ENCODE results near the gene HRH2. TPM values are rescaled to one million over a fixed set of nuclear protein-coding genes. Genes with fewer than 3 reads are reported as not detected.

The HRH2 gene
- total RNA-seq, 5 donors from 2014 or later (not counting 1 experiment from before 2014, with no cell fraction given), result 2.9 to 14.4 (median 5.5) TPM

GRCh38 chr5:175677571-175677970 is 19.7 kb downstream of the HRH2 start:
- ATAC-seq (replicated peaks in 1 of 4) (no peak), DNase-seq (no peak)
- Histone ChIP-seq H3K27me3 (replicated peaks in 1 of 2; ENCODE audit: control insufficient read depth in 2 of 2, extremely low read depth in 1 of 2, insufficient read depth in 2 of 2, low read length in 1 of 2) (no peaks in the 10 kb centered on the region), H3K9me3 (no peaks in the 10 kb centered on the region), H3K4me1 (ENCODE audit: control insufficient read depth in 1 of 2, extremely low read depth in 1 of 2, insufficient read depth in 2 of 2, low read length in 2 of 2) (peaks cover 0 to 17% of the 10 kb centered on the region in 2 experiments), H3K27ac (ENCODE audit: low read length) (no peak overlapping the region), H3K36me3 (ENCODE audit: control insufficient read depth in 2 of 2, extremely low read depth in 1 of 2, insufficient read depth in 1 of 2, low read length in 1 of 2) (peaks cover 0 to 4% of the 10 kb centered on the region in 2 donors), H3K4me3 (ENCODE audit: control insufficient read depth in 1 of 2, extremely low read depth in 1 of 2, low read length in 1 of 2) (peak overlapping the region in 1 of 2 donors; percentile 11)
- Mint-ChIP-seq H3K4me3 (peak overlapping the region in 2 of 3 donors; percentile 2 to 51), H3K9me3 (no peaks in the 10 kb centered on the region), H3K36me3 (peaks cover 17% of the 10 kb centered on the region), H3K27ac (peak overlapping the region; percentile 65 to 82), H3K4me1 (peaks cover 47 to 72% (median 62%) of the 10 kb centered on the region in 3 donors), H3K27me3 (no peaks in the 10 kb centered on the region)
- WGBS (ENCODE audit: insufficient coverage), result 63% methylated on average over 12 of the region's 13 CpGs
- CTCF ChIA-PET, result interaction anchor here in 1 of 2 donors (1.1 kb wide), 1 partner anchor 10 kb away, joined by 3 read pairs; no protein-coding TSS in a partner anchor
- POLR2A ChIA-PET, result no interaction called here

GRCh38 chr5:175678074-175678473 is 20.2 kb downstream of the HRH2 start:
- Histone ChIP-seq H3K4me3 (ENCODE audit: control insufficient read depth in 1 of 2, extremely low read depth in 1 of 2, low read length in 1 of 2) (no peak overlapping the region), H3K4me1 (ENCODE audit: control insufficient read depth in 1 of 2, extremely low read depth in 1 of 2, insufficient read depth in 2 of 2, low read length in 2 of 2) (peaks cover 0 to 14% of the 10 kb centered on the region in 2 experiments), H3K27me3 (replicated peaks in 1 of 2; ENCODE audit: control insufficient read depth in 2 of 2, extremely low read depth in 1 of 2, insufficient read depth in 2 of 2, low read length in 1 of 2) (no peaks in the 10 kb centered on the region), H3K27ac (ENCODE audit: low read length) (no peak overlapping the region), H3K36me3 (ENCODE audit: control insufficient read depth in 2 of 2, extremely low read depth in 1 of 2, insufficient read depth in 1 of 2, low read length in 1 of 2) (peaks cover 0 to 4% of the 10 kb centered on the region in 2 donors), H3K9me3 (no peaks in the 10 kb centered on the region)
- 78% methylated on average over 8 of the region's 10 CpGs for WGBS (ENCODE audit: insufficient coverage)
- Mint-ChIP-seq H3K27ac (peak overlapping the region; percentile 10 to 82), H3K9me3 (no peaks in the 10 kb centered on the region), H3K36me3 (peaks cover 15% of the 10 kb centered on the region), H3K4me1 (peaks cover 42 to 67% (median 57%) of the 10 kb centered on the region in 3 donors), H3K4me3 (peak overlapping the region in 1 of 3 donors; percentile 51), H3K27me3 (no peaks in the 10 kb centered on the region)
- DNase-seq, result no peak
- ChIA-PET POLR2A (no interaction called here), CTCF (interaction anchor here in 1 of 2 donors (1.1 kb wide), 1 partner anchor 10 kb away, joined by 3 read pairs; no protein-coding TSS in a partner anchor)
- ATAC-seq (replicated peaks in 1 of 4), result no peak

- H3K9me3 ChIP-seq, result no peaks in the 10 kb centered on the region
- peak overlapping the region; percentile 9 to 53 for H3K27ac Mint-ChIP-seq
- peaks cover 0 to 9% of the 10 kb centered on the region in 2 experiments for H3K4me1 ChIP-seq (ENCODE audit: control insufficient read depth in 1 of 2, extremely low read depth in 1 of 2, insufficient read depth in 2 of 2, low read length in 2 of 2)
- no peak for DNase-seq
- H3K36me3 Mint-ChIP-seq, result peaks cover 19% of the 10 kb centered on the region
- peaks cover 4 to 12% of the 10 kb centered on the region in 2 donors for H3K36me3 ChIP-seq (ENCODE audit: control insufficient read depth in 2 of 2, extremely low read depth in 1 of 2, insufficient read depth in 1 of 2, low read length in 1 of 2)
- 100% methylated on average over 2 of the region's 3 CpGs for WGBS (ENCODE audit: insufficient coverage)
- no peaks in the 10 kb centered on the region for H3K9me3 Mint-ChIP-seq
- H3K4me3 ChIP-seq (ENCODE audit: control insufficient read depth in 1 of 2, extremely low read depth in 1 of 2, low read length in 1 of 2), result no peak overlapping the region
- ChIA-PET POLR2A (no interaction called here), CTCF (interaction anchor here in 1 of 2 donors (0.7 kb wide), 1 partner anchor 210 kb away, joined by 3 read pairs; no protein-coding TSS in a partner anchor)
- no peaks in the 10 kb centered on the region for H3K27me3 Mint-ChIP-seq
- no peak overlapping the region for H3K4me3 Mint-ChIP-seq
- no peak for ATAC-seq (replicated peaks in 1 of 4)
- H3K27me3 ChIP-seq (replicated peaks in 1 of 2; ENCODE audit: control insufficient read depth in 2 of 2, extremely low read depth in 1 of 2, insufficient read depth in 2 of 2, low read length in 1 of 2), result no peaks in the 10 kb centered on the region
- H3K4me1 Mint-ChIP-seq, result peaks cover 39 to 69% (median 52%) of the 10 kb centered on the region in 3 donors
- H3K27ac ChIP-seq (ENCODE audit: low read length), result no peak overlapping the region
Measured at GRCh38 chr5:175679411-175679810, 21.5 kb downstream of the HRH2 start.

GRCh38 chr5:175680020-175680419 is 22.1 kb downstream of the HRH2 start:
- no peak overlapping the region for H3K27ac Mint-ChIP-seq
- CTCF ChIA-PET, result interaction anchor here in 1 of 2 donors (0.7 kb wide), 1 partner anchor 210 kb away, joined by 3 read pairs; no protein-coding TSS in a partner anchor
- no peak overlapping the region for H3K4me3 ChIP-seq (ENCODE audit: control insufficient read depth in 1 of 2, extremely low read depth in 1 of 2, low read length in 1 of 2)

GRCh38 chr5:175680463-175680862 is 22.6 kb downstream of the HRH2 start:
- H3K4me3 Mint-ChIP-seq, result no peak overlapping the region
- Histone ChIP-seq H3K27me3 (replicated peaks in 1 of 2; ENCODE audit: control insufficient read depth in 2 of 2, extremely low read depth in 1 of 2, insufficient read depth in 2 of 2, low read length in 1 of 2) (no peaks in the 10 kb centered on the region), H3K4me1 (ENCODE audit: control insufficient read depth in 1 of 2, extremely low read depth in 1 of 2, insufficient read depth in 2 of 2, low read length in 2 of 2) (peaks cover 0 to 8% of the 10 kb centered on the region in 2 experiments), H3K9me3 (no peaks in the 10 kb centered on the region), H3K27ac (ENCODE audit: low read length) (no peak overlapping the region), H3K4me3 (ENCODE audit: control insufficient read depth in 1 of 2, extremely low read depth in 1 of 2, low read length in 1 of 2) (no peak overlapping the region), H3K36me3 (ENCODE audit: control insufficient read depth in 2 of 2, extremely low read depth in 1 of 2, insufficient read depth in 1 of 2, low read length in 1 of 2) (peaks cover 4 to 18% of the 10 kb centered on the region in 2 donors)
- H3K27me3 Mint-ChIP-seq, result no peaks in the 10 kb centered on the region
- no peaks in the 10 kb centered on the region for H3K9me3 Mint-ChIP-seq
- peak overlapping the region in 1 of 2 donors; percentile 45 for H3K27ac Mint-ChIP-seq
- no peak for DNase-seq
- ChIA-PET CTCF (no interaction called here), POLR2A (no interaction called here)
- peaks cover 35 to 69% (median 49%) of the 10 kb centered on the region in 3 donors for H3K4me1 Mint-ChIP-seq
- no peak for ATAC-seq (replicated peaks in 1 of 4)
- WGBS (ENCODE audit: insufficient coverage), result 85% methylated on average over 4 of the region's 7 CpGs
- peaks cover 17% of the 10 kb centered on the region for H3K36me3 Mint-ChIP-seq

More at GRCh38 chr5:175680020-175680419, 22.1 kb downstream of the HRH2 start:
- Mint-ChIP-seq H3K9me3 (no peaks in the 10 kb centered on the region), H3K27me3 (no peaks in the 10 kb centered on the region), H3K4me3 (no peak overlapping the region), H3K36me3 (peaks cover 17% of the 10 kb centered on the region), H3K4me1 (peaks cover 39 to 69% (median 52%) of the 10 kb centered on the region in 3 donors)
- Histone ChIP-seq H3K4me1 (ENCODE audit: control insufficient read depth in 1 of 2, extremely low read depth in 1 of 2, insufficient read depth in 2 of 2, low read length in 2 of 2) (peaks cover 0 to 8% of the 10 kb centered on the region in 2 experiments), H3K27ac (ENCODE audit: low read length) (no peak overlapping the region), H3K27me3 (replicated peaks in 1 of 2; ENCODE audit: control insufficient read depth in 2 of 2, extremely low read depth in 1 of 2, insufficient read depth in 2 of 2, low read length in 1 of 2) (no peaks in the 10 kb centered on the region), H3K9me3 (no peaks in the 10 kb centered on the region), H3K36me3 (ENCODE audit: control insufficient read depth in 2 of 2, extremely low read depth in 1 of 2, insufficient read depth in 1 of 2, low read length in 1 of 2) (peaks cover 4 to 15% of the 10 kb centered on the region in 2 donors)
- DNase-seq, result no peak
- no peak for ATAC-seq (replicated peaks in 1 of 4)
- POLR2A ChIA-PET, result no interaction called here
- WGBS (ENCODE audit: insufficient coverage), result 88% methylated on average over 7 of the region's 8 CpGs

- Mint-ChIP-seq H3K4me3 (no peak overlapping the region), H3K27me3 (no peaks in the 10 kb centered on the region), H3K9me3 (no peaks in the 10 kb centered on the region), H3K27ac (peak overlapping the region in 1 of 2 donors; percentile 49), H3K4me1 (peaks cover 28 to 60% (median 41%) of the 10 kb centered on the region in 3 donors), H3K36me3 (peaks cover 17% of the 10 kb centered on the region)
- Histone ChIP-seq H3K4me3 (ENCODE audit: control insufficient read depth in 1 of 2, extremely low read depth in 1 of 2, low read length in 1 of 2) (no peak overlapping the region), H3K27me3 (replicated peaks in 1 of 2; ENCODE audit: control insufficient read depth in 2 of 2, extremely low read depth in 1 of 2, insufficient read depth in 2 of 2, low read length in 1 of 2) (no peaks in the 10 kb centered on the region), H3K4me1 (ENCODE audit: control insufficient read depth in 1 of 2, extremely low read depth in 1 of 2, insufficient read depth in 2 of 2, low read length in 2 of 2) (peaks cover 0 to 8% of the 10 kb centered on the region in 2 experiments), H3K36me3 (ENCODE audit: control insufficient read depth in 2 of 2, extremely low read depth in 1 of 2, insufficient read depth in 1 of 2, low read length in 1 of 2) (peaks cover 11 to 19% of the 10 kb centered on the region in 2 donors), H3K27ac (ENCODE audit: low read length) (no peak overlapping the region), H3K9me3 (no peaks in the 10 kb centered on the region)
- CTCF ChIA-PET, result no interaction called here
- WGBS (ENCODE audit: insufficient coverage), result 93% methylated on average over 17 of the region's 21 CpGs
- POLR2A ChIA-PET, result no interaction called here
- DNase-seq (no peak), ATAC-seq (replicated peaks in 1 of 4) (no peak)
Measured at GRCh38 chr5:175681045-175681967, 23.4 kb downstream of the HRH2 start.
